B cell (primary cell): ENCODE measurements around the gene COG1. TPM values are rescaled to one million over a fixed set of nuclear protein-coding genes. Genes with fewer than 3 reads are reported as not detected.

Source experiments
- ATAC-seq: fragments of 200-7000 bp; cut with Tn5 transposase; one replicate; pipeline ENCODE4 v1.10.0; 2021; ENCODE audit warnings: low read depth, mild to moderate bottlenecking, moderate number of reproducible peaks, moderate library complexity
- CTCF ChIA-PET: fragments of 350-600 bp; sonication (Branson Sonifier 250); formaldehyde crosslinking; loops from one replicate; lab custom pipeline; 2021; ENCODE audit warnings: antibody characterized with exemption, inconsistent platforms; lab: Charles Lee
- POLR2A ChIA-PET: fragments of 350-600 bp; sonication (Branson Sonifier 250); formaldehyde crosslinking; loops from one replicate; lab custom pipeline; 2021; ENCODE audit warnings: antibody characterized with exemption; lab: Charles Lee
- DNase-seq: peaks from one replicate; pipeline ENCODE4 v3.0.0; 2013
- H2AFZ ChIP-seq: 2 replicates; pipeline ENCODE4 v1.6.1; 2012; ENCODE audit warnings: mild to moderate bottlenecking, low read depth, low read length; ENCODE audit not compliant: insufficient read depth, poor library complexity, severe bottlenecking
- H3K27ac ChIP-seq, 2 donors: 1 replicate in 1 of 2; 2 replicates in 1 of 2; pipeline ENCODE4 v1.5.1; 2012 to 2013; ENCODE audit warnings: low read length in 2 of 2, mild to moderate bottlenecking in 2 of 2, moderate library complexity in 1 of 2
- H3K27me3 ChIP-seq, 4 experiments: fragments of 200-600 bp in 1 of 4; sonication (generic) in 1 of 4; replicated peaks in 1 of 4; 1 replicate in 2 of 4; 2 replicates in 2 of 4; pipeline versions ENCODE4 v1.6.1 to v1.7.0; 2013 to 2016; ENCODE audit warnings: low read length in 3 of 4, mild to moderate bottlenecking in 2 of 4, mixed read lengths in 1 of 4, moderate library complexity in 1 of 4; ENCODE audit not compliant: insufficient read depth in 4 of 4, control insufficient read depth in 3 of 4; ENCODE audit errors: control extremely low read depth in 1 of 4
- H3K36me3 ChIP-seq, 2 experiments: replicated peaks in 1 of 2; 1 replicate in 1 of 2; 2 replicates in 1 of 2; pipeline versions ENCODE4 v1.6.1 to v1.7.1; 2013; ENCODE audit warnings: low read length in 1 of 2; ENCODE audit not compliant: insufficient read depth in 2 of 2, control insufficient read depth in 1 of 2; ENCODE audit errors: control extremely low read depth in 1 of 2, extremely low read depth in 1 of 2
- H3K4me1 ChIP-seq, 2 donors: fragments of 200-600 bp in 1 of 2; sonication (generic) in 1 of 2; 1 replicate in 1 of 2; 2 replicates in 1 of 2; pipeline versions ENCODE4 v1.5.1 to v1.6.1; 2013 to 2017; ENCODE audit warnings: low read length in 2 of 2; ENCODE audit not compliant: control insufficient read depth in 2 of 2, insufficient read depth in 2 of 2
- H3K4me2 ChIP-seq: replicated peaks from 2 replicates; pipeline ENCODE3; 2012; ENCODE audit warnings: mild to moderate bottlenecking, low read depth, low read length; ENCODE audit not compliant: poor library complexity, severe bottlenecking
- H3K4me3 ChIP-seq, 5 experiments: fragments of 200-600 bp in 1 of 5; sonication (generic) in 1 of 5; 1 replicate in 3 of 5; 2 replicates in 2 of 5; pipeline versions ENCODE4 v1.5.1 to v1.7.0; 2011 to 2016; ENCODE audit warnings: low read length in 4 of 5, mild to moderate bottlenecking in 4 of 5, low read depth in 2 of 5, control low read depth in 1 of 5, moderate library complexity in 1 of 5; ENCODE audit not compliant: insufficient read depth in 1 of 5; ENCODE audit errors: control extremely low read depth in 1 of 5, extremely low read depth in 1 of 5
- H3K79me2 ChIP-seq: fragments of 200-600 bp; sonication (generic); one replicate; pipeline ENCODE4 v1.6.0; 2016; ENCODE audit warnings: low read length; ENCODE audit not compliant: control insufficient read depth, insufficient read depth
- H3K9ac ChIP-seq: fragments of 200-600 bp; sonication (generic); 2 replicates; pipeline ENCODE4 v1.6.1; 2017; ENCODE audit warnings: mild to moderate bottlenecking, low read length, moderate library complexity
- H3K9me3 ChIP-seq, 3 donors: one replicate each; pipeline versions ENCODE4 v1.6.1 to v1.7.1; 2013; ENCODE audit warnings: low read length in 2 of 3; ENCODE audit not compliant: control insufficient read depth in 2 of 3, insufficient read depth in 1 of 3; ENCODE audit errors: control extremely low read depth in 1 of 3
- H4K20me1 ChIP-seq: 2 replicates; pipeline ENCODE4 v1.6.0; 2012; ENCODE audit warnings: mild to moderate bottlenecking, low read length; ENCODE audit not compliant: insufficient read depth, control insufficient read depth, poor library complexity, severe bottlenecking
- H3K27ac Mint-ChIP-seq: one replicate; pipeline ENCODE4 v1.8.0; 2021; ENCODE audit warnings: mixed read lengths
- H3K27me3 Mint-ChIP-seq: one replicate; pipeline ENCODE4 v1.8.0; 2021; ENCODE audit warnings: mixed read lengths
- H3K4me1 Mint-ChIP-seq: one replicate; pipeline ENCODE4 v1.8.0; 2021; ENCODE audit warnings: mixed read lengths
- H3K4me3 Mint-ChIP-seq: one replicate; pipeline ENCODE4 v1.8.0; 2021; ENCODE audit warnings: mixed read lengths
- H3K9me3 Mint-ChIP-seq: one replicate; pipeline ENCODE4 v1.8.0; 2022; ENCODE audit warnings: mixed read lengths; ENCODE audit not compliant: insufficient read depth
- EZH2 ChIP-seq: IDR thresholded peaks from 2 replicates; pipeline ENCODE4 v1.6.1; 2012; ENCODE audit warnings: borderline replicate concordance, low read depth, mild to moderate bottlenecking, moderate library complexity, low read length; ENCODE audit not compliant: insufficient read depth, poor library complexity, severe bottlenecking
- WGBS: methylation state at CpG from one replicate; pipeline ENCODE4 v1.1.5; 2013; ENCODE audit warnings: missing lambda C conversion rate; ENCODE audit not compliant: insufficient coverage; 5-methylcytosine and 5-hydroxymethylcytosine counted together
- intact Hi-C: fragments of 100-400 bp; cut with micrococcal nuclease; formaldehyde crosslinking; loops from one replicate; pipeline ENCODE4 v1.10.0; 2022
- polyA plus RNA-seq: library from polyadenylated mRNA; depleted of rRNA; stranded (reverse); fragments of >200 nt; gene quantifications from 2 replicates; pipeline ENCODE4 v1.2.3, GENCODE V29; 2012
- total RNA-seq, 2 donors: library from RNA; stranded (reverse); fragments of 120-200 nt in 1 of 2; gene quantifications; 1 replicate in 1 of 2; 2 replicates in 1 of 2; pipeline versions ENCODE4 v1.2.3 to v1.2.4, GENCODE V29; 2013 to 2022
- TF ChIP-seq, protein P1 (sequence below): fragments of 200-600 bp; IDR thresholded peaks from one replicate; pipeline ENCODE4 v1.8.0; 2022; ENCODE audit warnings: antibody characterized with exemption, mild to moderate bottlenecking

COG1 gene
- total and polyA plus RNA-seq, 2 donors (not counting 1 experiment from before 2014, with no cell fraction given): 39.1 to 72.8 TPM

GRCh38 chr17:73175962-73176565 is 16.8 kb upstream of the COG1 start:
- no peaks in the 10 kb centered on the region for H4K20me1 ChIP-seq
- DNase-seq (no peak), ATAC-seq (no peak)
- Mint-ChIP-seq H3K27me3 (no peaks in the 10 kb centered on the region), H3K4me3 (no peak overlapping the region), H3K4me1 (no peaks in the 10 kb centered on the region), H3K27ac (no peak overlapping the region), H3K9me3 (no peaks in the 10 kb centered on the region)
- H3K9ac ChIP-seq: no peak overlapping the region
- H3K4me1 ChIP-seq: no peaks in the 10 kb centered on the region
- CTCF ChIA-PET: no interaction called here
- WGBS: 95% methylated on average over 4 of the region's 10 CpGs
- H3K9me3 ChIP-seq: no peaks in the 10 kb centered on the region
- TF ChIP-seq, protein P1, sequence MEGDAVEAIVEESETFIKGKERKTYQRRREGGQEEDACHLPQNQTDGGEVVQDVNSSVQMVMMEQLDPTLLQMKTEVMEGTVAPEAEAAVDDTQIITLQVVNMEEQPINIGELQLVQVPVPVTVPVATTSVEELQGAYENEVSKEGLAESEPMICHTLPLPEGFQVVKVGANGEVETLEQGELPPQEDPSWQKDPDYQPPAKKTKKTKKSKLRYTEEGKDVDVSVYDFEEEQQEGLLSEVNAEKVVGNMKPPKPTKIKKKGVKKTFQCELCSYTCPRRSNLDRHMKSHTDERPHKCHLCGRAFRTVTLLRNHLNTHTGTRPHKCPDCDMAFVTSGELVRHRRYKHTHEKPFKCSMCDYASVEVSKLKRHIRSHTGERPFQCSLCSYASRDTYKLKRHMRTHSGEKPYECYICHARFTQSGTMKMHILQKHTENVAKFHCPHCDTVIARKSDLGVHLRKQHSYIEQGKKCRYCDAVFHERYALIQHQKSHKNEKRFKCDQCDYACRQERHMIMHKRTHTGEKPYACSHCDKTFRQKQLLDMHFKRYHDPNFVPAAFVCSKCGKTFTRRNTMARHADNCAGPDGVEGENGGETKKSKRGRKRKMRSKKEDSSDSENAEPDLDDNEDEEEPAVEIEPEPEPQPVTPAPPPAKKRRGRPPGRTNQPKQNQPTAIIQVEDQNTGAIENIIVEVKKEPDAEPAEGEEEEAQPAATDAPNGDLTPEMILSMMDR: no peak
- no peak for TF ChIP-seq EZH2
- no peaks in the 10 kb centered on the region for H3K27me3 ChIP-seq
- intact Hi-C loops: no loop called here
- POLR2A ChIA-PET: no interaction called here
- no peak overlapping the region for H3K4me2 ChIP-seq
- no peaks in the 10 kb centered on the region for H3K36me3 ChIP-seq
- no peak overlapping the region for H3K4me3 ChIP-seq
- no peak overlapping the region for H2AFZ ChIP-seq
- H3K79me2 ChIP-seq: no peaks in the 10 kb centered on the region
- H3K27ac ChIP-seq: no peak overlapping the region

DNA sequence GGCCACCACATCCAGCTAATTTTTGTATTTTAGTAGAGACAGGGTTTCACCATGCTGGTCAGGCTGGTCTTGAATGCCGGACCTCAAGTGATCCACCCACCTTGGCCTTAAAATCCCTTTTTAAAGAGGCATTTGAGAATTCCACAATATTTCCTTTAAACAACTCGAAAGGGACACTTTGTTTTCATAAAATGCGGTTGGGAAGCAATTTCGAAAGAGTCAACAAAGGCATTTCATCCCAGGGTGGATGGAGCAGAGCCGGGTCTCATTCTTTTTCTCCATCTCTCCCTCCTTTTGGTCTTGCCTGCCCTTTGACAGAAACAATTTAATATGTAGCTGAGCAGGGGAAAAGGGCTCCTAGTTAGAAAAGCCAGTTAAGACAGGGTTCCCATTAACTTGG is 13.5 kb upstream of the COG1 start:
- Mint-ChIP-seq H3K4me3 (no peak overlapping the region), H3K9me3 (no peaks in the 10 kb centered on the region), H3K27me3 (no peaks in the 10 kb centered on the region), H3K4me1 (no peaks in the 10 kb centered on the region), H3K27ac (no peak overlapping the region)
- no peak overlapping the region for H3K4me3 ChIP-seq
- no peaks in the 10 kb centered on the region for H3K4me1 ChIP-seq
- DNase-seq: no peak
- no peak overlapping the region for H2AFZ ChIP-seq
- 100% methylated on average over 4 of the region's 5 CpGs for WGBS
- H4K20me1 ChIP-seq: no peaks in the 10 kb centered on the region
- H3K9ac ChIP-seq: no peak overlapping the region
- no peak overlapping the region for H3K4me2 ChIP-seq
- CTCF ChIA-PET: interaction anchor here (0.9 kb wide), 1 partner anchor 191 kb away, joined by 3 read pairs; no protein-coding TSS in a partner anchor
- intact Hi-C loops: no loop called here
- H3K36me3 ChIP-seq: no peaks in the 10 kb centered on the region
- no peaks in the 10 kb centered on the region for H3K79me2 ChIP-seq
- POLR2A ChIA-PET: no interaction called here
- no peaks in the 10 kb centered on the region for H3K9me3 ChIP-seq
- ATAC-seq: no peak
- no peaks in the 10 kb centered on the region for H3K27me3 ChIP-seq
- TF ChIP-seq EZH2: no peak
- TF ChIP-seq, protein P1: no peak
- H3K27ac ChIP-seq: no peak overlapping the region
